DND-41 (cell line): ENCODE data around the gene SPTAN1.

ENCODE experiments used
- ATAC-seq: fragments of 200-7000 bp; cut with Tn5 transposase; 3 replicates; pipeline ENCODE4 v1.9.1; 2021; ENCODE audit warnings: low read depth; ENCODE audit not compliant: insufficient read depth
- DNase-seq: peaks from one replicate; pipeline ENCODE4 v3.0.0-alpha.2; 2020
- H2AFZ ChIP-seq: 2 replicates; pipeline ENCODE4 v1.6.0; 2012; ENCODE audit warnings: low read depth, low read length
- H3K27ac ChIP-seq: 2 replicates; pipeline ENCODE4 v1.5.1; 2012; ENCODE audit warnings: low read length, inconsistent platforms
- H3K27me3 ChIP-seq: fragments of 200-600 bp; sonication (generic); 2 replicates; pipeline ENCODE4 v1.6.0; 2012; ENCODE audit warnings: low read length, mild to moderate bottlenecking, inconsistent platforms; ENCODE audit not compliant: insufficient read depth, poor library complexity
- H3K36me3 ChIP-seq: 2 replicates; pipeline ENCODE4 v1.5.1; 2012; ENCODE audit warnings: low read length, inconsistent platforms; ENCODE audit not compliant: insufficient read depth
- H3K4me1 ChIP-seq: 2 replicates; pipeline ENCODE4 v1.5.1; 2012; ENCODE audit warnings: mild to moderate bottlenecking, low read length; ENCODE audit not compliant: insufficient read depth
- H3K4me2 ChIP-seq: 2 replicates; pipeline ENCODE4 v1.6.0; 2012; ENCODE audit warnings: mild to moderate bottlenecking, moderate library complexity, low read length, inconsistent platforms; ENCODE audit not compliant: insufficient read depth
- H3K4me3 ChIP-seq, 2 experiments: fragments of 200-600 bp in 1 of 2; shearing (Covaris generic) in 1 of 2; 2 replicates each; pipeline ENCODE4 v1.5.1; 2012 to 2016; ENCODE audit warnings: inconsistent platforms in 2 of 2, low read length in 2 of 2, mild to moderate bottlenecking in 2 of 2, low read depth in 1 of 2, moderate library complexity in 1 of 2
- H3K79me2 ChIP-seq: 2 replicates; pipeline ENCODE4 v1.6.0; 2012; ENCODE audit warnings: low read length, inconsistent platforms; ENCODE audit not compliant: insufficient read depth
- H3K9ac ChIP-seq: 2 replicates; pipeline ENCODE4 v1.6.0; 2012; ENCODE audit warnings: low read depth, mild to moderate bottlenecking, inconsistent platforms, low read length, moderate library complexity
- H3K9me3 ChIP-seq: 2 replicates; pipeline ENCODE4 v1.5.1; 2012; ENCODE audit warnings: low read length, moderate library complexity, mild to moderate bottlenecking, inconsistent platforms; ENCODE audit not compliant: insufficient read depth, severe bottlenecking
- H4K20me1 ChIP-seq: 2 replicates; pipeline ENCODE4 v1.6.0; 2012; ENCODE audit warnings: low read length; ENCODE audit not compliant: insufficient read depth
- CTCF ChIP-seq: IDR thresholded peaks from 2 replicates; pipeline ENCODE4 v1.5.1; 2012; ENCODE audit warnings: borderline replicate concordance, low read length, moderate library complexity, mild to moderate bottlenecking; ENCODE audit not compliant: poor library complexity, severe bottlenecking; ENCODE audit errors: extremely low read depth
- EZH2 ChIP-seq: IDR thresholded peaks from 3 replicates; pipeline ENCODE4 v1.6.1; 2012; ENCODE audit warnings: borderline replicate concordance, low read depth, mild to moderate bottlenecking, moderate library complexity, low read length, inconsistent platforms; ENCODE audit not compliant: severe bottlenecking

Gene SPTAN1

GRCh38 chr9:128523199-128523925, 29.0 kb upstream of the SPTAN1 start:
- TF ChIP-seq CTCF (no peak), EZH2 (no peak)
- no peak overlapping the region for H3K9ac ChIP-seq
- H3K79me2 ChIP-seq: 0 out of 2 replicates have a peak, but pooled peaks cover 3% of the 10 kb centered on the region
- H2AFZ ChIP-seq: no peak overlapping the region
- peak; percentile 75 for ATAC-seq
- H3K27me3 ChIP-seq: no peaks in the 10 kb centered on the region
- H3K9me3 ChIP-seq: no peaks in the 10 kb centered on the region
- H3K36me3 ChIP-seq: peaks cover 66% of the 10 kb centered on the region
- DNase-seq: peak; percentile 54
- H4K20me1 ChIP-seq: no peaks in the 10 kb centered on the region
- H3K4me2 ChIP-seq: no peak overlapping the region
- no peak overlapping the region for H3K27ac ChIP-seq
- H3K4me3 ChIP-seq: no peak overlapping the region
- no peaks in the 10 kb centered on the region for H3K4me1 ChIP-seq

GRCh38 chr9:128526720-128527119, 25.7 kb upstream of the SPTAN1 start:
- Histone ChIP-seq H3K27ac (no peak overlapping the region), H3K4me2 (no peak overlapping the region), H3K4me1 (no peaks in the 10 kb centered on the region), H3K36me3 (peaks cover 73% of the 10 kb centered on the region), H3K27me3 (no peaks in the 10 kb centered on the region), H2AFZ (no peak overlapping the region), H3K9me3 (no peaks in the 10 kb centered on the region), H3K79me2 (no peaks in the 10 kb centered on the region), H3K9ac (no peak overlapping the region), H4K20me1 (no peaks in the 10 kb centered on the region), H3K4me3 (no peak overlapping the region)
- ATAC-seq: no peak
- TF ChIP-seq CTCF: no peak
- TF ChIP-seq EZH2: no peak
- no peak for DNase-seq

GRCh38 chr9:128528445-128529160, 23.8 kb upstream of the SPTAN1 start:
- no peak overlapping the region for H3K4me2 ChIP-seq
- H3K4me1 ChIP-seq: no peaks in the 10 kb centered on the region
- DNase-seq: no peak
- H3K4me3 ChIP-seq: no peak overlapping the region
- peaks cover 70% of the 10 kb centered on the region for H3K36me3 ChIP-seq
- H4K20me1 ChIP-seq: no peaks in the 10 kb centered on the region
- no peak overlapping the region for H2AFZ ChIP-seq
- TF ChIP-seq CTCF (no peak), EZH2 (no peak)
- no peak overlapping the region for H3K9ac ChIP-seq
- no peaks in the 10 kb centered on the region for H3K27me3 ChIP-seq
- no peak overlapping the region for H3K27ac ChIP-seq
- no peaks in the 10 kb centered on the region for H3K9me3 ChIP-seq
- no peak for ATAC-seq
- no peaks in the 10 kb centered on the region for H3K79me2 ChIP-seq
